ENCODE results near the gene CPA4.
A peak's percentile ranks its signal among the peaks of the same experiment; 100 is the strongest.

CPA4 gene

DNA sequence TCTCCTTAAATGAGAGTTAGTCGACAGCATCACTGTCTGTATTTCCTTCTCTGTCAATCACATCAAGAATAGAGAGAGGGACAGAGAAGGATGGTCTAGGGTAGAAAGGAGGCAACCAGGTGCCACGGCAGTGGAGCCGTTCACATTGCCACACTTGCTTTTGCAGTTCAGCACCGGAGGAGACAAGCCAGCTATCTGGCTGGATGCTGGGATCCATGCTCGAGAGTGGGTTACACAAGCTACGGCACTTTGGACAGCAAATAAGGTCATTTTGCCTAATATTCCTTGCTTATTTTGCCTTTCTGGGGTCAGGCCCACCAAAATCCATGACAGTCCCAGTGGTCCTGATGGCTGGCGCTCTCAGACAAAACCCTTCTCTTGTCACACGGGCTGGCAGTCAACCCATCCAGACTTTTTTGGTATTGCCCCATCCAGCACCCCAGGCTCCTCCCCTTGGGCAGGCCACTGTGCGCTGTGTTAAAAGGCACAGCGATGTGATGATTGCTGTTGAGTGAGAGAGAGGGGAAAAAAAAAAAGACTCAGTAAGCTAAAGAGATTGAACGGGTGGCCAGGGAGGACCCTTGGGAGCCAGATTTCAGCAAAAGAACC lies 17.9 kb upstream of the CPA4 start:
- H3K27ac ChIP-seq (ENCODE audit: low read depth, low read length) = no peak overlapping the region
- H3K4me3 ChIP-seq (ENCODE audit: low read depth, low read length) = no peak overlapping the region
- peaks cover 35% of the 10 kb centered on the region for H3K4me1 ChIP-seq (ENCODE audit: control insufficient read depth, insufficient read depth, low read length, unreplicated experiment)
- no peaks in the 10 kb centered on the region for H3K79me2 ChIP-seq (ENCODE audit: control insufficient read depth, insufficient read depth, low read length, unreplicated experiment)
- H3K27me3 ChIP-seq (ENCODE audit: insufficient read depth, low read length) = no peaks in the 10 kb centered on the region
- H3K36me3 ChIP-seq (ENCODE audit: insufficient read depth, low read length) = no peaks in the 10 kb centered on the region
- no peak overlapping the region for H2AFZ ChIP-seq (ENCODE audit: low read length, unreplicated experiment)

DNA sequence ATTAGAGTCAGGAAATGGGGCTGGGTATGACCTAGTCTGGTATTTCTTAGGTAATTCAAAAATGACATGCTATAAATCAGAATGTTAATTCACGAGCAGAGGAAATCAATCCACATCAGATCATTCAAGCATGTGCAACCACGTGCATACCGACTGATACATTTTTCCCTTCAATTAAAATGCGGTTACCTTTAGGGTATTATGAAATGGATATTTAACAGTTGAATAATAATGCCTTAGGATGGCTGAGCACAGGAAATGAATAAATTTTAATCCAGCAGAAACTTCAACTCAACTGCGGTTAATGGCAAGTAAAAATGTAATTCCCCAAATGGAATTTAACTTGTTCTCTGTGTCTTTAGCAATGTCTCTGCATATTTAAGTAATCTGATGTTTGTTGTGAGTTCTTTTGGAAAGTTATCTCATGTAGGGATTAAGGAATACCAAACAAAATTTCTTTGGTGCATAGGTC lies 17.1 kb upstream of the CPA4 start:
- Histone ChIP-seq H3K27ac (ENCODE audit: low read depth, low read length) (no peak overlapping the region), H3K27me3 (ENCODE audit: insufficient read depth, low read length) (no peaks in the 10 kb centered on the region), H3K4me1 (ENCODE audit: control insufficient read depth, insufficient read depth, low read length, unreplicated experiment) (peaks cover 42% of the 10 kb centered on the region), H3K4me3 (ENCODE audit: low read depth, low read length) (no peak overlapping the region), H3K36me3 (ENCODE audit: insufficient read depth, low read length) (no peaks in the 10 kb centered on the region), H3K79me2 (ENCODE audit: control insufficient read depth, insufficient read depth, low read length, unreplicated experiment) (no peaks in the 10 kb centered on the region), H2AFZ (ENCODE audit: low read length, unreplicated experiment) (no peak overlapping the region)

DNA sequence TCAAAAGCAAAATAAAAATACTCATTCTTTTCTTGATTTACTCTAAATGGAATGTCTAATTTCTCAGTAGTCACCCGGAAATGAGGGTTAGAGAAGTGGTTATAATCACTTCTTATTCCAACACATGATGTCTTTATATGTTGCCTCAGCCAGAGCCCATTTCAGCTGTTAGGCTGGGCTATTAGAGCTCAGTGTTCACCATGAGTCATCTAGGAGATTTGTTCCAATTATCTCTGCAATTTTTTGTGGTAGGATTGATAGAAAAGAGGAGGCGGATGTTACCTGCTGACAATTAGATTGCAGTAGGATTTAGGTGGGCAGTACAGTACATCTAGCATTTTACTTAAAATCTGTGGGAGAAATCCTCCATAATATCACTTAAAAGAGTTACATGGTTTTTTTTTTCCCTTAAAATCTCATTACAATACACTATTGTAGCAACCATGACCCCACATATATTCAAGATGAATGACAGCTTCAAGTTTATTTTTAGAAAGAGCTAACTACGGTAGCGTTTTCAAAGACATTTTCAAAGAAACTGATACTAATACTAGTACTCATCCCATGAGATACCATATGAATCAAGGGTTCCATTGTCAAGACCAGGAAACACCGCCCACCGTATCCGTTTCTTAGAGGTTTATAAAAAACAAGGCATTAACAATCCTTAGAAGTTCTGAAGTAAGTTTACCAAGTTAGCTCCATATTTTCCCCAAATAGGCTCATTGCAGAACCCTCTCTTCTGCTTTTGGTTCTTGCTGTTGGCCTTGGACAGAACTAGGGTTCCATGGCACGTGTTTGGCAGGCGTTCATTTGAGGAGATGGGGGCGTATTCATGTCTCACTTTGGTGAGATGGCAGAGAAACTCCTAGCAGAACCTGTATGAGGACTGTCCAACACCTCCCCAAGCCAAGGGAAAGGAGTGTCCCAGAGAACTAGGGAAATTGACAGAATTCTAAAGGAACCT lies 15.9 kb upstream of the CPA4 start:
- Histone ChIP-seq H3K79me2 (ENCODE audit: control insufficient read depth, insufficient read depth, low read length, unreplicated experiment) (no peaks in the 10 kb centered on the region), H3K4me1 (ENCODE audit: control insufficient read depth, insufficient read depth, low read length, unreplicated experiment) (peaks cover 52% of the 10 kb centered on the region), H2AFZ (ENCODE audit: low read length, unreplicated experiment) (no peak overlapping the region), H3K27ac (ENCODE audit: low read depth, low read length) (no peak overlapping the region), H3K36me3 (ENCODE audit: insufficient read depth, low read length) (no peaks in the 10 kb centered on the region), H3K4me3 (ENCODE audit: low read depth, low read length) (no peak overlapping the region), H3K27me3 (ENCODE audit: insufficient read depth, low read length) (no peaks in the 10 kb centered on the region)

DNA sequence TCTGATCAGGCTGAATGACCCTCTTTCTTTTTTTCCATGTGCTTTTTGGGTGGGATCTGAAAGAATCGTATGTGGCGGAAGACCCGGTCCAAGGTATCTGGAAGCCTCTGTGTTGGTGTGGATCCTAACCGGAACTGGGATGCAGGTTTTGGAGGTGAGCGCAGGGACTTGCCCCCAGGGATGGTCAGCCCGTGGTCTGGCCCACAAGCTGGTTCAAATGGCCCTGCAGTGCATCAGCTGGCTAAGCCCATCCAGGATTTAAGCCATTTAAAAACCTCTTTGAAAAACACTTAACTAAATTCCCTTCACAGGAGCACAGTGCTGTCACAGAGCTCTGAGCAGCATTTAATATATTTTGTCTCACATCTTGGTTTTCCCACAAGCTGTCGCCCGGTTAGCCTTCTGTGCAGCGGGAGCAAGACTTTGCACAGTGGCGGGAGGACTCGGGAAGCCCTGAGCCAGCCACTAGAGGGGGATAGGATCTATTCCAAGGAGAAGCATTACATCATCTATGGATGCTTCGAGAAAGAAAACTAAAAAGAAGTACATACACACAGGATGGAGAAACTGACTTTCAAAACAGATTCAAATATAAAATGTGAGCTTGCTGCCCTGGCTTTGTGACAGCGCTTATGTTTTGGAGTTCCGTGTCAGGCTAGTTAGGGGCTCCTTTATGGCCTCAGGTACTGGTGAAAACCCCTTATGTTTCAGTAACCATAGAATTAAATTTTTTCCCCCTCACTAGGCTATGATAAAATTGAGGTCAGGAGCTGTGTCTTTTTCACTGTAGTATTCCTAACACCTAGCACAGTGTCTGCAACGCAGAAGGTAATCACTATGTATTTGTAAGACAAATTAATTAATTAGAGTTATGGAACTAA lies 15.0 kb upstream of the CPA4 start:
- Histone ChIP-seq H3K79me2 (ENCODE audit: control insufficient read depth, insufficient read depth, low read length, unreplicated experiment) (no peaks in the 10 kb centered on the region), H3K27ac (ENCODE audit: low read depth, low read length) (peak overlapping the region; percentile 41), H3K27me3 (ENCODE audit: insufficient read depth, low read length) (no peaks in the 10 kb centered on the region), H3K4me3 (ENCODE audit: low read depth, low read length) (no peak overlapping the region), H2AFZ (ENCODE audit: low read length, unreplicated experiment) (peak overlapping the region; percentile 59), H3K36me3 (ENCODE audit: insufficient read depth, low read length) (no peaks in the 10 kb centered on the region), H3K4me1 (ENCODE audit: control insufficient read depth, insufficient read depth, low read length, unreplicated experiment) (peaks cover 52% of the 10 kb centered on the region)

DNA sequence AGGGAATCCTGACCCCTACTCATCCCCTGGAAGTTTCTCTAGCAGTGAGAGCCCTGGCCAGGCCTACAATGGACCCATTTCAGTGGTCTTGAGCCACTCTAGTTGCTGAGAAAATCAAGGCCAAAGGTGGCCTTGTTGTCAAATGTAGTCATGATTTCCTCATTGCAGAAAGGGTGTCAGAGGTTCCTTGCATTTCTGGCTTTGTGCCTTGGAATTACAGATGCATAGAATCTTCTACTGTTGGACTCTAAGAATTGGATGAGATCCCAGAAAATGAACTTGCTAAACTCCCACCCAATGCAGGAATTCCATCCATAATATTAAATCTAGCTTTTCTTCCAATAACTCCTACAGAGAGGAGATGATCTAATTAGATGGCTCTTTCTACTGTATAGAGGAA lies 14.1 kb upstream of the CPA4 start:
- Histone ChIP-seq H2AFZ (ENCODE audit: low read length, unreplicated experiment) (no peak overlapping the region), H3K79me2 (ENCODE audit: control insufficient read depth, insufficient read depth, low read length, unreplicated experiment) (no peaks in the 10 kb centered on the region)

DNA sequence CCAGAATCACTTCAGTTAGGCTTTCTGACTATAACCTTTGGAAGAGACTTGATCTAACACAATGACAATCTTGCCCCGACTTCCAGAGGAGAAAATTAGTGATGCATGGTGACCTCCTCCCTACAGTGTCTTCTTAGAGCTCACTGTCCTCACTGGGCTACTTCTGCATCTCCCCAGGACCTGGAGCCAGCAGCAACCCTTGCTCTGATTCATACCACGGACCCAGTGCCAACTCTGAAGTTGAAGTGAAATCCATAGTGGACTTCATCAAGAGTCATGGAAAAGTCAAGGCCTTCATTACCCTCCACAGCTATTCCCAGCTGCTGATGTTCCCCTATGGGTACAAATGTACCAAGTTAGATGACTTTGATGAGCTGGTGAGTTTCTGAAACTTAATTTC lies 13.7 kb upstream of the CPA4 start:
- peak overlapping the region; percentile 41 for H3K27ac ChIP-seq (ENCODE audit: low read depth, low read length)

More for the DNA sequence above, 14.1 kb upstream of the CPA4 start:
- Histone ChIP-seq H3K4me1 (ENCODE audit: control insufficient read depth, insufficient read depth, low read length, unreplicated experiment) (peaks cover 52% of the 10 kb centered on the region), H3K27me3 (ENCODE audit: insufficient read depth, low read length) (no peaks in the 10 kb centered on the region), H3K27ac (ENCODE audit: low read depth, low read length) (peak overlapping the region; percentile 41), H3K4me3 (ENCODE audit: low read depth, low read length) (peak overlapping the region; percentile 37; the same call in 1 of the 2 replicates), H3K36me3 (ENCODE audit: insufficient read depth, low read length) (no peaks in the 10 kb centered on the region)

DNA sequence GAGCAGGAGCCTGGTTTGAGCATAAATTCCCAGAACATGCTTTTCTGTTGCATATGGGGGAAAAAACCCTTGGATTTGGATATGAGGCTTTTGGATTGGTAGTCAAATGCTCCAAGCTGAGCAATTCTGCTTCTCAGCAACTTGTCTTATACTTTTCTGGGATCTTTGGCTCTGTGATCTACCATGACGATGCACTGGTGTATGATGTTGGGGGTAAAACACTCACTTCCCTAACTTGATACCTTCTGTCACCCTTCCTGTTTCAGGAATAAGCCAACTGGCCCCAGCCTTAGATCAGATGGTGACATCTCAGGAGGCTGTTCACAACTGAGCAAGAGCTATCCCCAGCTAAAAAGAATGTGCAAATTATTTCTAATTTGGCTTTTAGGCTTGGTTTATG lies 13.1 kb upstream of the CPA4 start:
- Histone ChIP-seq H3K4me3 (ENCODE audit: low read depth, low read length) (peak overlapping the region; percentile 37; the same call in 1 of the 2 replicates), H3K36me3 (ENCODE audit: insufficient read depth, low read length) (no peaks in the 10 kb centered on the region), H3K27me3 (ENCODE audit: insufficient read depth, low read length) (no peaks in the 10 kb centered on the region), H3K27ac (ENCODE audit: low read depth, low read length) (no peak overlapping the region), H3K4me1 (ENCODE audit: control insufficient read depth, insufficient read depth, low read length, unreplicated experiment) (peaks cover 52% of the 10 kb centered on the region), H2AFZ (ENCODE audit: low read length, unreplicated experiment) (no peak overlapping the region), H3K79me2 (ENCODE audit: control insufficient read depth, insufficient read depth, low read length, unreplicated experiment) (no peaks in the 10 kb centered on the region)

More for the DNA sequence above, 13.7 kb upstream of the CPA4 start:
- peaks cover 52% of the 10 kb centered on the region for H3K4me1 ChIP-seq (ENCODE audit: control insufficient read depth, insufficient read depth, low read length, unreplicated experiment)
- H2AFZ ChIP-seq (ENCODE audit: low read length, unreplicated experiment) = no peak overlapping the region
- H3K79me2 ChIP-seq (ENCODE audit: control insufficient read depth, insufficient read depth, low read length, unreplicated experiment) = no peaks in the 10 kb centered on the region
- H3K36me3 ChIP-seq (ENCODE audit: insufficient read depth, low read length) = no peaks in the 10 kb centered on the region
- H3K27me3 ChIP-seq (ENCODE audit: insufficient read depth, low read length) = no peaks in the 10 kb centered on the region
- H3K4me3 ChIP-seq (ENCODE audit: low read depth, low read length) = peak overlapping the region; percentile 37; the same call in 1 of the 2 replicates

DNA sequence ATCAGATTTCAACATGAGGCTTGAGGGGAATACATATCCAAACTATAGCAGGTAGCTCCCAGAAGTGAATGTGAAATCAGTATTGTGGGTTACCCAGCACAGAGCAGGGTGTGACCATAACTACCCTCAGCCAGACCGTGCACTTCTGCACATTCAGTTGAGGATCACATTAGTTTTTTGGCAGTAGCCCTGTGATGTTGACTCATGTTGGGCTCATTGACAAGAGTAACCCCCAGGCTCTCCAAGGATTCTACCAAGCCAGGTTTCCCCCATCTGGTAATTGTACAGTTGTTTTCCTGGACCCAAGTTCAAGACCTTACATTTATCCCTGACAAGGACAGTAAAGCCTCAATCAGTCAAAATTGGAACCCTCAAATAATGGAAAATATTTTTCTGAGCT lies 11.7 kb upstream of the CPA4 start:
- no peak overlapping the region for H3K4me3 ChIP-seq (ENCODE audit: low read depth, low read length)
- H2AFZ ChIP-seq (ENCODE audit: low read length, unreplicated experiment) = no peak overlapping the region
- no peaks in the 10 kb centered on the region for H3K36me3 ChIP-seq (ENCODE audit: insufficient read depth, low read length)
- H3K4me1 ChIP-seq (ENCODE audit: control insufficient read depth, insufficient read depth, low read length, unreplicated experiment) = peaks cover 52% of the 10 kb centered on the region
- H3K79me2 ChIP-seq (ENCODE audit: control insufficient read depth, insufficient read depth, low read length, unreplicated experiment) = no peaks in the 10 kb centered on the region
- H3K27ac ChIP-seq (ENCODE audit: low read depth, low read length) = no peak overlapping the region
- no peaks in the 10 kb centered on the region for H3K27me3 ChIP-seq (ENCODE audit: insufficient read depth, low read length)

DNA sequence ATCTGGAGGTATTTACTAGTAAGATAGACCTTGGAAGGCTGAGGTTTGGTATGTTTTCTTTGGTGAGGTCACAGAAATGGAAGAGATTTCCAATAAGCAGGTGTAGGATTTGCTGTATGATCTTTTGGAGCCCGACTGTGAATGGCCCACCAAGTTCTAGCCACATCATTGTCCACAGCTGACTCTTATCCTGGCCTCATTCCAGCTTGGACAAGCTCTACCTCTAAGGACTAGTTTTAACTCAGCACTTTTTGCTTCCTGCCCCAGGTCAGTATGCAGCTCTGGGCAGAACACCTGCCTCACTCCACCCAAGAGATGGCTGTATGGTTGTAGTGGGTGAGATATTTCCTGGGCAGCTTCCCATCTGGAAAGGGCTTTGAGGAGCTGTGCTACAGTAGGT lies 6.1 kb upstream of the CPA4 start:
- Histone ChIP-seq H3K36me3 (ENCODE audit: insufficient read depth, low read length) (no peaks in the 10 kb centered on the region), H3K27ac (ENCODE audit: low read depth, low read length) (no peak overlapping the region), H3K27me3 (ENCODE audit: insufficient read depth, low read length) (no peaks in the 10 kb centered on the region), H2AFZ (ENCODE audit: low read length, unreplicated experiment) (no peak overlapping the region), H3K4me1 (ENCODE audit: control insufficient read depth, insufficient read depth, low read length, unreplicated experiment) (peaks cover 28% of the 10 kb centered on the region), H3K4me3 (ENCODE audit: low read depth, low read length) (no peak overlapping the region), H3K79me2 (ENCODE audit: control insufficient read depth, insufficient read depth, low read length, unreplicated experiment) (no peaks in the 10 kb centered on the region)

DNA sequence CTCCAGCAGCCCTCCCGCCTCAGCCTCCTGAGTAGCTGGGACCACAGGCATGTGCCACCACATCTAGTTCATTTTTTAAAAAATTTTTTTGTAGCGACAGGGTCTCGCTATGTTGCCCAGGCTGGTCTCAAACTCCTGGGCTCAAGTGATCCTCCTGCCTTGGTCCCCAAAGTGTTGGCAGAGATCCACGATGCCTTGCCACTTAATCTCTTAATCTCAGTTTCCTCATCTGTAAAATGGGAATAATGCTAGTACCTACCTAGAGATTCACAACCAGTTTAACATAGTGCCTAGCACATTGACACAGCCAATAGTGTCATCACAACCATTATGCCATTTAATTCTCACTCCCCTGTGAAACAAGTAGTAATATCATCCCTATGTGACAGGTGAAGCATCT lies 4.8 kb upstream of the CPA4 start:
- Histone ChIP-seq H3K27ac (ENCODE audit: low read depth, low read length) (no peak overlapping the region), H3K4me3 (ENCODE audit: low read depth, low read length) (no peak overlapping the region), H3K79me2 (ENCODE audit: control insufficient read depth, insufficient read depth, low read length, unreplicated experiment) (no peaks in the 10 kb centered on the region), H3K27me3 (ENCODE audit: insufficient read depth, low read length) (no peaks in the 10 kb centered on the region), H3K4me1 (ENCODE audit: control insufficient read depth, insufficient read depth, low read length, unreplicated experiment) (peaks cover 31% of the 10 kb centered on the region), H2AFZ (ENCODE audit: low read length, unreplicated experiment) (no peak overlapping the region), H3K36me3 (ENCODE audit: insufficient read depth, low read length) (no peaks in the 10 kb centered on the region)
